Measurements from ENCODE around the gene COG5.

DNA sequence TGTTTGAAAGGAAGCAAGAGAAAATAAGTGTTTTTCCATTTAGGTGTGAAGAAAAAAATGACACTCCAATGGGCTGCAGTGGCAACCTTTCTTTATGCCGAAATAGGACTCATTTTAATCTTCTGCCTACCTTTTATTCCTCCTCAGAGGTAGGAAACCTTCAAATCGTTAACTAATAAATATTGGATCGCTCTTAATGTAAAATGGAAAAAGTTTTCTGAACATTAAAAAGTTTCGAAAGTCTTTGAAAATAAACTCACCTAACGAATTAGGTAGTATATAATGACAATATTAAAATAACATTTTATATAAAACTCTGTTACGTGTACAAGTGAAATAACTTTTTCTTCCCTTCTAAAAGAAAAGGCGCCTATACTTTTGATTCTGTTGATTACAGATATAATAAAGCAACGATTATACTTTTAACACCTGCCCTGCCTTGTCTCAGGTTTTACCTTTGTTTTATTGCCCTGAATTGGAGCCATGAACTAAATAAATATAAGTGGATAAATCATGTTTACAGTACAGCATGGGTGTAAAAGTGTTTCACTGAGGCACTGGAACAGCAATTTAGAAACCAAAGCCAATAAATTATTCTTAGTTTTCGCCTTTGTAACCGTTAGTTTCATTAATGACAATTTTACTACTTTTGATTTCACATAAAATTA lies 17.1 kb upstream of the COG5 start:
- TF ChIP-seq, protein P1, sequence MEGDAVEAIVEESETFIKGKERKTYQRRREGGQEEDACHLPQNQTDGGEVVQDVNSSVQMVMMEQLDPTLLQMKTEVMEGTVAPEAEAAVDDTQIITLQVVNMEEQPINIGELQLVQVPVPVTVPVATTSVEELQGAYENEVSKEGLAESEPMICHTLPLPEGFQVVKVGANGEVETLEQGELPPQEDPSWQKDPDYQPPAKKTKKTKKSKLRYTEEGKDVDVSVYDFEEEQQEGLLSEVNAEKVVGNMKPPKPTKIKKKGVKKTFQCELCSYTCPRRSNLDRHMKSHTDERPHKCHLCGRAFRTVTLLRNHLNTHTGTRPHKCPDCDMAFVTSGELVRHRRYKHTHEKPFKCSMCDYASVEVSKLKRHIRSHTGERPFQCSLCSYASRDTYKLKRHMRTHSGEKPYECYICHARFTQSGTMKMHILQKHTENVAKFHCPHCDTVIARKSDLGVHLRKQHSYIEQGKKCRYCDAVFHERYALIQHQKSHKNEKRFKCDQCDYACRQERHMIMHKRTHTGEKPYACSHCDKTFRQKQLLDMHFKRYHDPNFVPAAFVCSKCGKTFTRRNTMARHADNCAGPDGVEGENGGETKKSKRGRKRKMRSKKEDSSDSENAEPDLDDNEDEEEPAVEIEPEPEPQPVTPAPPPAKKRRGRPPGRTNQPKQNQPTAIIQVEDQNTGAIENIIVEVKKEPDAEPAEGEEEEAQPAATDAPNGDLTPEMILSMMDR (IDR thresholded peaks at IDR 0.05), result peak in 1 of 4 experiments; percentile 4
- no peak for TF ChIP-seq POLR2A (IDR thresholded peaks at IDR 0.05)
